Liver (tissue), 3 donors: ENCODE results near the gene TTC38.

Experiments
- ATF3 ChIP-seq: IDR thresholded peaks from 2 replicates; pipeline ENCODE4 v1.6.1; 2016; ENCODE audit warnings: antibody characterized with exemption
- CTCF ChIP-seq: fragments of 150-350 bp; IDR thresholded peaks from 2 replicates; pipeline ENCODE4 v1.5.1; 2017; ENCODE audit warnings: improper control_type of control experiment, low read depth, low read length; ENCODE audit not compliant: missing input control
- HNF4A ChIP-seq, 2 donors: conservative IDR thresholded peaks; 2 replicates each; pipeline ENCODE4 v1.6.1; 2016; ENCODE audit warnings: antibody characterized with exemption in 2 of 2, mild to moderate bottlenecking in 2 of 2
- MAX ChIP-seq: IDR thresholded peaks from 2 replicates; pipeline ENCODE4 v1.6.1; 2016; ENCODE audit warnings: antibody characterized with exemption
- RAD21 ChIP-seq, 2 donors: IDR thresholded peaks; 2 replicates each; pipeline ENCODE4 v1.6.1; 2016; ENCODE audit warnings: antibody characterized with exemption in 2 of 2, mild to moderate bottlenecking in 2 of 2
- REST ChIP-seq: IDR thresholded peaks from 2 replicates; pipeline ENCODE4 v1.6.1; 2016; ENCODE audit warnings: antibody characterized with exemption, mild to moderate bottlenecking
- SP1 ChIP-seq: IDR thresholded peaks from 2 replicates; pipeline ENCODE4 v1.6.1; 2018; ENCODE audit warnings: antibody characterized with exemption, mild to moderate bottlenecking
- donor health status: healthy.
- donor health status: healthy.

GRCh38 chr22:46338636-46339035 is 70.8 kb downstream of the TTC38 start:
- no peak for TF ChIP-seq CTCF
- no peak for TF ChIP-seq ATF3
- no peak for TF ChIP-seq HNF4A (conservative IDR thresholded peaks at IDR 0.05)
- no peak for TF ChIP-seq MAX
- TF ChIP-seq REST: no peak
- TF ChIP-seq RAD21 (IDR thresholded peaks at IDR 0.05): no peak
- TF ChIP-seq SP1: no peak
